DMS 273 treated with DMSO at 0.1 percent for 48 hours (cell line): ENCODE measurements around the gene AKAP9.
"Not testable (repeated sequence)": the region's sequence is repeated elsewhere in the genome, so short reads cannot be mapped to it uniquely, and the experiment has no call there.

Experiments
- DNase-seq: peaks from one replicate; lab custom pipeline; 2025; lab: John Stamatoyannopoulos, UW

Gene AKAP9

DNA sequence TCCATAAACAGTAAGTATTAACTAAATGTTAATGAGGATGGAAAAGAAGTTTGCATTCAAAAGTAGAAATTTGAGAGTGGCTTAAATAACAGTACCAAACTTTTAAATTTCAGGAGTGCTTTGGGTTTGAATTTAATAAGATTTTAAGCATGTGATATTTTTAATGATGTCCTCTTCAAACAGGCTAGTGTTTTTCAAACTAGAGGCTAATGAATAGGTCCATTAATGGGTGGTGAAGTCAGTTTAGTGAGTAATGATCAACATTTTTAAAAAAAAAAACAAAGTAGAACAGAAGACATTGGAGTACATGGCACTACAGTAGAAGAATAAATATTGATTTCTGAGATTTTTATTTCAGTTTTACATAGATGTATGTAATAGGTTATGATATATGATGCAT, 72.9 kb downstream of the AKAP9 start:
- DNase-seq: no peak

- no peak for DNase-seq
Measured at GRCh38 chr7:92020636-92021035, 80.0 kb downstream of the AKAP9 start.

- no peak for DNase-seq
Measured at GRCh38 chr7:92025260-92025659, 84.6 kb downstream of the AKAP9 start.

DNA sequence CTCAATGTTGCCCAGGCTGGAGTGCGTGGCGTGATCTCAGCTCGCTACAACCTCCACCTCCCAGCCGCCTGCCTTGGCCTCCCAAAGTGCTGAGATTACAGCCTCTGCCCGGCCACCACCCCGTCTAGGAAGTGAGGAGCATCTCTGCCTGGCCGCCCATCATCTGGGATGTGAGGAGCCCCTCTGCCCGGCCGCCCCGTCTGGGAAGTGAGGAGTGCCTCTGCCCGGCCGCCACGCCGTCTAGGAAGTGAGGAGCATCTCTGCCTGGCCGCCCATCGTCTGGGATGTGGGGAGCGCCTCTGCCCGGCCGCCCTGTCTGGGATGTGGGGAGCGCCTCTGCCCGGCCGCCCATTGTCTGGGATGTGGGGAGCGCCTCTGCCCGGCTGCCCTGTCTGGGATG, 86.0 kb downstream of the AKAP9 start:
- DNase-seq: not testable (repeated sequence)

DNA sequence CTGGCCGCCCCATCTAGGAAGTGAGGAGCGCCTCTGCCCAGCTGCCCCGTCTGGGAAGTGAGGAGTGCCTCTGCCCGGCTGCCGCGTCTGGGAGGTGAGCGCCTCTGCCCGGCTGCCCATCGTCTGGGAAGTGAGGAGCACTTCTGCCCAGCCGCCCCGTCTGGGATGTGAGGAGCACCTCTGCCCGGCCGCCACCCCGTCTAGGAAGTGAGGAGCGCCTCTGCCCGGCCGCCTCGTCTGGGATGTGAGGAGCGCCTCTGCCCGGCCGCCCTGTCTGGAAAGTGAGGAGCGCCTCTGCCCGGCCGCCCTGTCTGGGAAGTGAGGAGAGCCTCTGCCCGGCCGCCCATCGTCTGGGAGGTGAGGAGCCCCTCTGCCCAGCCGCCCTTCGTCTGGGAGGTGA, 86.5 kb downstream of the AKAP9 start:
- not testable (repeated sequence) for DNase-seq

DNA sequence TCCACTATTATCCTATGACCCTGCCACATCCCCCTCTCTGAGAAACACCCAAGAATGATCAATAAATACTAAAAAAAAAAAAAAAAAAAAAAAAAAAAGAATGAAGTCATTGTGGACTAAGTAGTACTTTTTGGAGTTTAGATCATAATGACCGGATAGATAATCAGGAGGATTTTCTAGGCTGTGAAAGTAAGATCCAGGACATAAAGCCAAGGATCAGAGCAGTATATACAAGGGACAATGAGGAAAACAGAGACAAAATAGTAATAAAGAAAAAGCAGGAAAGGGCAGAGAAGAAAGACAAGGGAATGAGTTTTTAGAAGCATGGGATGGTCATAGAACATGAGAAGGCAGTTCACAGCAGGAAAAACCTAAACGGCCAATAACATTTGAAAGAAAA, 87.6 kb downstream of the AKAP9 start:
- no peak for DNase-seq

DNA sequence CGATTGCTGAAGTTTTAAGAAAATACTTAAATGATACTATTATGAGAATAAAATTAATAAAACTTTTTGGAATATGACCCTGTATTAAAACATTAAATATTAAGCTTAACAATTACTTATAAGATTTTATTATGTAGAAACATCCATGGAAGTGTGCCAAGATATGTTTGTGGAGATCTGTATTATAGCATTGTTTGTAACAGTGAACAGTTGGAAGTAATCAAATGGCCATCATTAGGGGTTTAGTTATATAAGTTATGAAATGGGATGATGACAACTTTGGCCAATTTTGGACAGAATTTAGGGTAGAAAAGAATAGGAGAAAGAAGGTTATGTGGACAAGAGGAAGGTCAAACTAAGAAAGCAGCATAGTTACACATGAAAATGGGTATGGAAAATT, 88.0 kb downstream of the AKAP9 start:
- no peak for DNase-seq

- no peak for DNase-seq
Measured at GRCh38 chr7:92034116-92034515, 93.5 kb downstream of the AKAP9 start.

DNA sequence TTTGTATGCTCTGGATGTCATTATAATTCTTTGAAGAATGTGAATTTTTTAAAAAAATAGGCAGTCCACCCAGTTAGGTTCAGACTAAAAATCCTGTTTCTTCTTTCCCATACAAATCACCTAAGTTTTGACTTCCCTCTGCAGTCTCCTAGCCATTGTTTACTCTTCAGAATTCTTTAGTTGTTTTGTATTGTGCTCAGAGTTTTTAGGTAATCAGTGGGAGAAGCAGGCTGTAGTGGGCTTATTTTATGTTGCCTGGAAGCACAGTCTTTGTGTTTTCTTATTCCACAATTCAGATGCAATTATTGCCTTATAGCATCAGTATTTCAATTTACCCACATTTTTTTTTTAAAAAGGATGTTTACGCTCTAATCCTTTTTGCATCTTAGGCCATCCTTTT, 94.9 kb downstream of the AKAP9 start:
- no peak for DNase-seq

DNA sequence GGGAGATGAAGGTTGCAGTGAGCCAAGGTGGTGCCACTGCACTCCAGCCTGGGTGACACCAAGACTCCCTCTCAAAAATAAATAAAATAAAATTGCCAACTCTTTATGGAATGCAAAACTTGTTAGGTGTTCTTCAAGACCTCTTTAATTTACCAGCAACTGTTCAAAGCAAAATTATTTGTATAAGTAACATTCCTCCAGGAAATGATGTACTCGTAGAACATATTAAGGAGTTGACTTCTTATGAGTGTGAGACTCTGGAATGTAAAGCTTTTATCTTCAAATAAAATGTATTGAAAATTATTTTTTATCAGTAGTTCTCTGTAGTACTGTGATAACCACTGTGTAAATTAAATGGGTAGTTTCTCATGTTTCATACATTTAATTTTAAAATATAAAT, 99.2 kb downstream of the AKAP9 start:
- DNase-seq: no peak

GRCh38 chr7:92042056-92042737, 101.5 kb downstream of the AKAP9 start:
- no peak for DNase-seq

DNA sequence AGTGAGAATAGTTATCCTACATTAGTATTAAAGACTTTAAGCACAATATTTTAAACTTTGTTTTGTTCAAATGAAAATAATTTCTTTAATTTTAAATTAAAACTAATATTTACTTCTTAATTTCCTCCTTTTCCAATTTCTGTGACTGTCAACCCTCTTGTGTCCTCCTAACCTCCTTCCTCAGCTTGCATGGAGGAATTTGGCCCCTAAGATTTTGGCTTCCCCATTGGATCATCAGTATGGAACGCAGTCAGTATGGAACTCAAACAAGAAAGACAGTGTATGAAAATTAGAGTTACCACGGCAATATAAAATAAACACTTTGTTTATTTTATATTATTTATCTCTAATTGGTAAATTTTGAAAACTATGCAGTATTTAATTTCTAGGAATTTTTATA, 102.4 kb downstream of the AKAP9 start:
- no peak for DNase-seq

GRCh38 chr7:92043637-92044036, 103.0 kb downstream of the AKAP9 start:
- DNase-seq: no peak

DNA sequence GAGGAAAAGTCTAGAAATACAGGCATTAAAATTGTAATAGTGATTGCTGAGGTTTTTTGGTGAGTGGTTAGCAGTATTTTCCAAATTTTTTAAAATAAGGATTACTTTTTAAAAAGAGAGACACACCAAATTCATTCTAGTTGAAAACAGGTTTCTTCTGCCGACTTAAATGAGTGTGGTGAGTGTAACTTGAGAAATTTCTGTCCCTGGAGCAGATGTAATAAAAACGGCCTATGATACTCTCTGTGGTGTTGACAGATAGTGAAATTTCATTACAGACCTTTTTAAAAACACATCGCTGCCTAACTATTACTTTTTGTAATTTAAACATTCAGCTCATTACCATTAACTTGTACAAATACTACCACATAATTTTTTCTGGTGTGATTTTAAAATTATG, 103.5 kb downstream of the AKAP9 start:
- DNase-seq: no peak

- DNase-seq: no peak
Measured at GRCh38 chr7:92044940-92045339, 104.3 kb downstream of the AKAP9 start.

DNA sequence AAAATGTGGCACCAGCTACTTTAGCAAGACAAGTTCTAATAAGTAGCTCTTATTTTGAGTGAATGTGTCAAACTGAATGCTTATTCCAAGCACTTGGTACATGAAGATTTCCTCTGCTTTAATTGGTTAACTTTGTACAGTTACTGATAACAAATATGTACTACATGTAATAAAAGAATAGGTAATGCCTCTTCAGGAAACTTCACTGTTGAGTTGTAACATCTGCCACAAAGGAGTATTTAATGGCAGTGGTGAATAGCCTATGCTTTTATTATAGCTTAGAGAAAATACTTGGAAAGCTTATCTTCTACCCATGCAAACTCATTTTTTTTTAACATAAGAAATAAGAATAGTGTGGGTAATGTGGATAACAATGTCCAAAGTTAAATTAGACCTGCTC, 111.0 kb downstream of the AKAP9 start:
- no peak for DNase-seq

- DNase-seq: no peak
Measured at GRCh38 chr7:92052159-92052558, 111.5 kb downstream of the AKAP9 start.

GRCh38 chr7:92052684-92053083, 112.0 kb downstream of the AKAP9 start:
- no peak for DNase-seq

- no peak for DNase-seq
Measured at GRCh38 chr7:92053312-92053711, 112.7 kb downstream of the AKAP9 start.

- DNase-seq: no peak
Measured at GRCh38 chr7:92056286-92056685, 115.6 kb downstream of the AKAP9 start.

- no peak for DNase-seq
Measured at GRCh38 chr7:92057375-92057774, 116.7 kb downstream of the AKAP9 start.

DNA sequence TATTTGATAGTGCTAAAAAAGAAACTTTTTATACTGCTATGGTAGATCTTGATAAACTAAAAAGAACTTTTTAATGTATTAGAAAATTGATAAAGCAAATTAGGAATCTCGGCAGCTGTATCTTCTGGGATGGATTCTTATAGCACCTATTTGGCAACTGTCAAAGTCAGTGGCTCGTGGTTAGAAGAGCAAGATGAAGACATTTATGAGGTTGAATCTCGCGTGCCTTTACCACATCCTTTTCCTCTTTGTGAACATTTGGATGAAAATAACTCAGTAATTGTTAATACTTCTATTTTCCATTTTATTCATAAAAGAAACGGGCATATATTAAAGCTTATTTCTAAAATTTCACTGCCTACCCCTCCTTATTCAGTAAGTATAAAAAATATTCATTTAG, 117.4 kb downstream of the AKAP9 start:
- DNase-seq: no peak

- DNase-seq: no peak
Measured at GRCh38 chr7:92058899-92059298, 118.2 kb downstream of the AKAP9 start.

- DNase-seq: no peak
Measured at GRCh38 chr7:92061154-92061553, 120.5 kb downstream of the AKAP9 start.
